Activated CD4-positive, alpha-beta T cell treated with anti-CD3 and anti-CD28 coated beads, Interleukin-2, amount 50 U/mL, for 24 hours (primary cell): ENCODE results near the gene NMRAL1.

Experiments used
- DNase-seq, 2 donors: peaks; one replicate each; pipeline ENCODE4 v3.0.0-alpha.2; 2020; ENCODE audit warnings: low read depth in 1 of 2, low spot score in 1 of 2

Gene NMRAL1

DNA sequence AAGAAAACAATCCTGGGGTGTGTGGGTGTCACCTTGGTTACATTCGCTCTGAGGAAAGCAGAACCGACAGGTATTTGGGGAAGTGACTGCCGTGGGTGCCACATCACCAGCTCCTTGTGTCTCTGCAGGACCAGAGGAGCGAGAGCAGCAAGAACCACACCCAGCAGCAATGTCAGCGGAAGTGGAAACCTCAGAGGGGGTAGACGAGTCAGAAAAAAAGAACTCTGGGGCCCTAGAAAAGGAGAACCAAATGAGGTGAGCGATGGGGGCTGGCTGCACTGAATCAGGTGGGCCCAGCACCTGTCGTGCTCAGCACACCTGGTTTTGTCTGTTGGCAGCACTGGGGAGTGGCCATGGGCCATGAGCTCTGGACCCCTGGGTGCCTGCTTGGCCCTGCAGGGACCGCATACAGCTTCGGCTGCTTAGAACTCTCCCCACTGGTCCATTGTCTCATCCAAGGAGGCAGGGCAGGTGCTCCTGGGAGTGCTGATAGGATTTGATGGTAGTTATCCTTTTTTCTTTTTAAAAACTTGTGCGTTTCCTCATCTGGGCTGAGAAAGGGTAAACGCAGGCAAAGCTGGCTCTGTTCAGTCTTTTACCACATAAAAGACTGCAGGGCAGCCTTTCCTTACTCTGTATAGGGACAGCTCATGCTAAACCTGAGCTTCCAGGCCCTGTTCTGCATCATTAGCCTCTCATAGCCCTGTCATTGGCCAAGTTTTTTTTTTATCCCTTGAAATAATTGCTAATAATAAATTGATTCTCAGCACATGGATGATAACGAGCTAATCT lies 31.1 kb upstream of the NMRAL1 start:
- DNase-seq = peak; percentile 14 to 53

DNA sequence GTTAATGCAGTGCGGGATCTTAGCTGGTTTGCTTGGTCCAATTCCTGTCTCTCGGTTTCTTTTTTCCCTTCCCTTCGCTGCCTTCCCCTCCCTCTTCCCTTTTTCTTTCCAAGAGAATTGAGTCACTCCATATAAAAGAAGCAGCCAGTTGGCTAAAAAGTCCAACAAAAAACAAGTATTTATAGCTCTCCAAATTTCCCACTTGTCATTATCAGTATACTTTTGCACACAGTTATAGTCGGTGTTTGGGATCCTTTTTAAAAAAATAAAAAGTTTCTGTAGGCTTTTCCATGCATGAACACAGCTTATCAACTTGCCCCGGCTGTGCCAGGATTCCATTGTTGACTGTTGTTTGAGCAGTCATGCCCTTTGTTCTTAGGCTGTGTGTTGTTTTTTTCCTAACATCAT lies 26.6 kb upstream of the NMRAL1 start:
- no peak for DNase-seq

DNA sequence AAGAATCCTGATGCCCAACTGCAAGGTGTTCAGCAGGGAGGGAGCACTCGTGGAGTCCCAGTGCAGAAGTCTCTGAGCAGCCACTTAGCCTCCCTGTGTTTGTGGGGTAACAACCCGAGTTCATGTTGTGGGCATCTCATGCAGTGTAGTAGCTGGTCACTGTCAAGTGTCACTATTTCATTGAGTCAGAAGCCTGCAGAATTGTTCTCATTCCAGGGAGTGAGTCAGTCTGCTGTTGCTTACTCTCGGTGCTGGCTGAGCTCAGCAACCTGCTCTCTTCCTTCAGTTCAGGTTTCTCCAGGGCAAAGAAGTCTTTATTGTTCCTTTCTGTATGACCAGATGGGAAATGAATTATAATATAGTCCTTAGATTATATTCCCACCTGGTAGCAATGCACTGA lies 25.8 kb upstream of the NMRAL1 start:
- no peak for DNase-seq

DNA sequence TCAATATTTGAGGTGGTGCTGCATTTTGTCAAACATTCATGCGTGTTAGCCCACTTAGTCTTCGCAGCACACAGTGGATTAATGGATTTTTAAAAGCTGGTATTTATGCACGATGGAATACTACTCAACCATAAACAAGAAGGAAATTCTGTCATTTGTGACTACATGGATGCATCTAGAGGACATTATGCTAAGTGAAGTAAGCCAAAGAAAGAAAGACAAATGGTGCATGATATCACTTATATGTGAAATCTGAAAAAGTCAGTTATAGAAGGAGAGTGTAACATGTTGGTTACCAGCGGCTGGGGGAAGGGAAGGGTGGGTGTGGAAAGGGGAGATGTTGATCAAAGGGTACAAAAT lies 24.8 kb upstream of the NMRAL1 start:
- DNase-seq = no peak

DNA sequence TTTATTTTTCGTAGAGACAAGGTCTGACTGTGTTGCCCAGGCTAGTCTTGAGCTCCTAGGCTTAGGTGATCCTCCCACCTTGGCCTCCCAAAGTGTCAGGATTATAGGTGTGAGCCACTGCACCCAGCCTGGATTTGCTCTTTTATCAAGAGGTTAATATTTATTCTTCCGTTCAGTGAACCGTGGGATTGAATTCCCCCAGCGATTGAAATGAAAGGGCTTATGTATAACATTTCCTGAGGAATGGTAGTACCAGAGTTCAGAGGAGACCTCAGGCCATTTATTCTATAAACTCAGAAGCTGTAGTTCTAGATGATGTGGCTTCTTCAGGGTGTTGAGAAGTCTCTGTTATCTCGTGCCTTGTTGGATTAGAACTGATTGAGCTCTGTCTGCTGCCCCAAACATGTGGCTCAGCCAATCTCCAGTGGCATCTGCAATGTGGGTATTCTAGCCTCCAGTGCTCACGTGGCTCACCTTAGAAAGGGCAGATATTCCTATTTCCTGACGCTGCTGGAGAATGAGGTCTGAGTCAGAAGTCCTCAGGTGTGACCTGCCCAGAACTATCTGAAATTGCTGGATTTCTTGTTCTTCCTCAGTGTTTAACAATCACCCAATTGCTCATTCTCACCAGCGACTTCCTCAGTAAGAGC lies 24.2 kb upstream of the NMRAL1 start:
- DNase-seq = no peak

DNA sequence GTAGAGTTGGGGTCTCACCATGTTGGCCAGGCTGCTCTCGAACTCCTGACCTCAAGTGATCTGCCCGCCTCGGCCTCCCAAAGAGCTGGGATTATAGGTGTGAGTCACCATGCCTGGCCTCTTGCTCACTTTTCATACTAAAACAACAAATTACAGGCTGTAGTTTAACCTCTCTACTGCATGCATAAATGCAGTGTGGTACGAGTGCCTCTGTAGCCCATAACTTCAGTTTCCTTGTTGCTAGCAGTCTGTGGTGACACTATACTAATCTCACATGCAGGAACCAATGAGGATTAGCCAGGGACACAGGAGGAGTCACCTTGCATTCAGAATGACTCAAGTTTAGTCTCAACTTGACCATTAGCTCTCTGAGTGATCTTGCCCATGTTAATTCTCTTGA lies 21.9 kb upstream of the NMRAL1 start:
- no peak for DNase-seq

DNA sequence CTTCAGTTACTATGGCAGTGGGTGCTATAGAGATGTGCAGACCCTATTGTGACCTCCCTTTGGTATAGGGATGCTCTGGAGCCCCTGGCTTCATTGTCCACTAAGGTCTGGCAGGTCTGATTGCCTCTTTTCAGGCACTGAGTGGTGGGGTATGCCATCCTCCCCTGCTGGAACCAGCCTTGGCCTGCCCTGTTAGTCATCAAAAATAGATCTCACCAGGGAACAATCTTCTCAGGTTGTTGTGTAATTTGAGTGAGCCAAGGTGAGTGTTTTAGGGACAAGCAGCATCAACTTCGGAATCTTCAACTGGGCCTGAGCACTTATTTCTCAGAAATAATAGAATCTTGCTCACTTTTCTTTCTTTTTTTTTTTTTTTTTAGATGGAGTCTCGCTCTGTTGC lies 21.3 kb upstream of the NMRAL1 start:
- DNase-seq = no peak

DNA sequence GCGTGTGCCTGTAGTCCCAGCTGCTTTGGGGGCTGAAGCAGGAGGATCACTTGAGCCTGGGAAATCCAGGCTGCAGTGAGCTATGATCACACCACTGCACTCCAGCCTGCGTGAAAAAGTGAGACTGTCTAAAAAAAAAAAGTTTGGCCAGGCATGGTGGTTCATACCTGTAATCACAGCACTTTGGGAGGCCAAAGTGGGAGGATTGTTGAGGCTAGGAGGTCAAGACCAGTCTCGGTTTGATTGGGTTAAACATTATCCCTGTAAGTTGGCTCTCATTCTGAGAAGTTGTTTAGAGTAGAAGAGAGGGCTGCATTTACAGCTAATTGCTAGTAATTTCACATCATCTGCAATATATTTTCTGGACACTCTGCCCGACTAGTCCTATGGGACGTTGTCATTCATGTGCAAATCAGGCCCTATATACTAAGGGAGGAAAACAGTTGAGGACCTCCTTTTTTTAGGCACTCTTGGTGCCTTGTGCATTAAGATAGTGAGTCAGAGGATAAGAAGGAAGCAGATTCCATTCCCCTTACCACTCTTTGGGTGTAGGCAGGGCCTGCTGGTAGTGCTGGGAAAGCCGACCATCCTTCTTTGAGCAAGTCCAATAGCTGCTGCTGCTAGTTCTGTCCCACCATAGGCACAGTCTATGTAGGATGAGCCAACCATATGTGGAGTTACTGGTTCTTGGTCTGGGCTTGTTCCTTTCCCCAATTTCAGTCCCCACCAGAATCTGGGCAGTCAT lies 20.5 kb upstream of the NMRAL1 start:
- DNase-seq = no peak

DNA sequence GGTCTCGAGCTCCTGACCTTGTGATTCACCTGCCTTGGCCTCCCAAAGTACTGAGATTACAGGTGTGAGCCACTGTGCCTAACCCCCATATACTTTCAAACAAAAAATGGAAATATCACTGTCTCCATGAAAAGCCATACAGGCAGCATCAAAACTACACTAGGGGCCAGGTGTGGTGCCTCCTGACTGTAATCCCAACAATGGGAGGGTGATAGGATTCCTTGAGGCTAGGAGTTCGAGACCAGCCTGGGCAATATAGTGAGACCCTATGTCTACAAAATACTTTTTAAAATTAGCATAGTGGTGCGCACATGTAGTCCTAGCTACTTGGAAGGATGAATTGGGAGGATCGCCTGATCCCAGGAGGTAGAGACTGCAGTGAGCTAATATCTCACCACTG lies 17.5 kb upstream of the NMRAL1 start:
- DNase-seq = no peak

DNA sequence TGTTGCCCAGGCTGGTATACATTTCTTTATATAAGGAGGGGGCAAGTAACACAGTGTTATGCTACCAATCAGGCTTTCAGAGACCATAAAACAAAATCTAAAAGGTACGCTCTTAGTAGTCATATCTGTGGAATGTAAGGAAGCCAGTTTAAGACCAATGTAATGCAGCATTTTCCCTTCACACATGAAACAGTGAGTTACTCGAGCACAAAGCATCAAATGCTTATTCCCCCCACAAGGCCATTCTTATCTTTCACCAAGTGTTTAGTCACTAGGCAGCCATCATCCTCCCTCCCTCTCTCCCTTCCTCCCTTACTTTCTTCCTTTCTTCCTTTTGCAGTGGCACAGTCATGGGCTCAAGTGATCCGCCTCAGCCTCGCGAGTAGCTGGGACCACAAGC lies 14.6 kb upstream of the NMRAL1 start:
- no peak for DNase-seq

DNA sequence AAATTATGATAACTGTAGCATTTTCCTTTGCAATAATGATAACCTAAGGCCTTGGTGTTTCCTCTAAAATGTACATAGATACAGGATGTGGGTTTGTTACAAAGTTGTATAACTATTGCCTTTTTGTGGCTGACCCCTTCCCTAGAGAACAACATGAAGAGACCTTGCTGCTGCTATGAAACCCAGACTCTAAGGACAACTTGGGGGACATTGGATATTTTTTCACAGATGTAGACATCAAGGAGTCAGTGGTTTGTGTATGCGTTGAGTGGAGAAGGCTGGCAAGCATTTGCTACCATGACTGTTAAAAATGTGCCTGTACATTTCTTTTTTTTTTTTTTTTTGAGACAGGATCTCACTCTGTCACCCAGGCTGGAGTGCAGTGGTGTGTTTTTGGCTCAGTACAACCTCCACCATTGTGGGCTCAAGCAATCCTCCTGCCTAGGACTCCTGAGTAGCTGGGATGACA lies 14.1 kb upstream of the NMRAL1 start:
- no peak for DNase-seq

DNA sequence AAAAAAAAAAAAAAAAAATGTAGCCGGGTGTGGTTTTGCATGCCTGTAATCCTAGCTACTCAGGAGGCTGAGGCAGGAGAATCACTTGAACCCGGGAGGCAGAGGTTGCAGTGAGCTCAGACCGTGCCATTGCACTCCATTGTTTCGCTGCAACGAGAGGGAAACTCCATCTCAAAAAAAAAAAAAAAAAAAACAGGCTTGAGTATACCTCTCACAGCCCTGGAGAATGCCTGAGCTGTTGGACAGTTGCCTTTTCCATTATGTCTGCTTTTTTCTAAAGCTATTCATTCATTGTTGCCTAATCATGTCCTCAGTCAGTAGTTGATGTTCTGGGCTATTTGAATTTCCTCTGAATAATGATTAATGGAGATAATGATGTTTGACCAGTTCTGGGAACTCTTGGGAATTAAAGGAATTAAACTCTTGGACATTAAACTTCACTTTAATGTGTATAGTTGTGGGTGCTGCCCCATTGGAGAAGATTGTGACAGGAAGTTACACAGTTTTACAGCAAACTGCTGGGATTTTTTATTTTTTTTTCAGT lies 13.6 kb upstream of the NMRAL1 start:
- no peak for DNase-seq

DNA sequence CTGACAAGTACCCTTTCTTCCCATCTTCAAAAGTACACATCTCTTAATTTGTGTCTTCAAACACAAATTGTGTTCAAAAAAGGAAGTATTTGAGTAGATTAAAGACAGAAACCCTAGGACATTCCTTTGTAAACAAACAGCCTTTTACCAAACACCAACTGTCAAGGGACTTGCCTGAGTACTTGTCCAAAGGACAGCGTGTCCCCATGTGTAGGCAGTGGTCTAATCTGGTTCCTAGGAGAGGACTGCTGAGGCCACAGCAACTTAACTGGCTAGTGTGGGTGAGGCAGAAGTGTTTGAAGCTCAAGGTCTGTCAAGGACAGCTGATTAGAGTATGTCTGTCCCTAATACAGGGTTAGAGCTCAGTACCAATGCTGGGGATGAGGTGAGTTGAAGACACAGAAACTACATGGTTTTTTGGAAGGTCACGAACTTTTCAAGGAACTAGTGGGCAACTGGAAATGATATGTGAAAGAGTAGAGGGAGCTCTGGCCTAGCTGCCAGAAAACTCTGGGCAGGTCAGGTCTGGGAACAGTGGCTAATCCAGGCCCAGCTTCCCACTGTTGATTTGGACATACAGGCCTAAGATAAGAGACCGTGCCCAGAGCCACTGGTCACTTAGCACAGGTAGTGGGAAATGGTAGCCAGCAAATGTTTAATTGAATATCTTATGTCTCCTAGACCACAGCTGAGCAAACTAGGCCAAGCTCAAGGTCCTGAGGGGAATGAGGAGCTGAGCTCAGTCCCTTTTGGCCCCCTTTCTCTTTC lies 11.9 kb upstream of the NMRAL1 start:
- DNase-seq = no peak

DNA sequence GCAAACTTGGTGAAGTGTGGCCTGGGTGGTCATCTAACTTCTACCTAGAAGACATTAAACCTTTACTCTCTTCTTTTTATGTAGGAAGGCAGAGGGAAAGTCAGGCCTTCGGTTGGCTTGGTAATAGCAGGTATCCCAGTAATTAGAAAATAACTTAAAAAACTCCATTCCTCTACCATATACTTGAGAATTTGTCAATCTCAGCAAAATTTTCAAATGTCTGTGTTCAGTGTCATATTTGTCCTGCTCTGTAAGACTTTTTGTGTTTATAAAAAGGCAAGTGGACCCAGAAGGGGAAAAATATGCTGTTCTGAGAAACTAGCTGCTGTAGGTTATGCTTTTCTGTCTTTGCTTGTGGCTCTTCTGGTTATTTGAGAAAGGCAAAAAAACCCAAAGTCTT lies 7.5 kb upstream of the NMRAL1 start:
- no peak for DNase-seq

DNA sequence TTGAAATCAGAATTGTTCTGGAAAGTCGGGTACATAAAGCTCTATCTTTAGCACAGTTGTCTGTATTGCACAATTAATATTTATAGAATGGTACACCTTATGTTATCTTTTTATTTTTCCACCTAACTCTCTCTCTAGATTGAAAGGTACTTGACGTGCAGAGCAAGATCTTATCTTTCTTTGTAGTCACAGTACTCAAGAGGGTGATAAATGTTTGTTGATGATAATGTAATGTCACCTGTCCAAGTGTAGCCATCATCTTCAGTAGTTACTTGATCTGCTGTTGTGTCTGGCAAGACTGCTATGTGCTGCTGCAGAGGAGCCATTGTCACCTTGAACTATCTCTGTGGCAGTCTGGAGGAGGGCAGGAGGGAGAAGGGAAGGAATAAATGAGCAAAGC lies 7.1 kb upstream of the NMRAL1 start:
- no peak for DNase-seq

DNA sequence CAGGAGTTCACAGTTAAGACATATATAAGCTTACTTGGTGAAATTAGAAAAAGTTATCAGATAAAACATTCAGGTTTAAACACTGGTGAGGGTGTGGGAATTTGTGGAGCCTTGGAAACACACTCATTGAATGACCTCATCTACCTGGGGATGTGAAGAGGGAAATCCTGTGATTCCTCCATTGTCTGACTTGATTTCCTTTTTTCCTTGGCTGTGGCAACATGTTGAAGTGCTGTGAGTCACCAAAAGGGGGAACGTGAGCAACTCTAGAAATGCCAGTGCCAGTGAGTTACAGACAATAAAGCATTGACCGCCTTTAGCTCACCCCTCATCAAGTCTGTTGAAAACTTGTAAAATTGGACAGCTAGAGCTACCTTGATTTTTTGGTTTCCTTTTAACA lies 3.5 kb upstream of the NMRAL1 start:
- no peak for DNase-seq

DNA sequence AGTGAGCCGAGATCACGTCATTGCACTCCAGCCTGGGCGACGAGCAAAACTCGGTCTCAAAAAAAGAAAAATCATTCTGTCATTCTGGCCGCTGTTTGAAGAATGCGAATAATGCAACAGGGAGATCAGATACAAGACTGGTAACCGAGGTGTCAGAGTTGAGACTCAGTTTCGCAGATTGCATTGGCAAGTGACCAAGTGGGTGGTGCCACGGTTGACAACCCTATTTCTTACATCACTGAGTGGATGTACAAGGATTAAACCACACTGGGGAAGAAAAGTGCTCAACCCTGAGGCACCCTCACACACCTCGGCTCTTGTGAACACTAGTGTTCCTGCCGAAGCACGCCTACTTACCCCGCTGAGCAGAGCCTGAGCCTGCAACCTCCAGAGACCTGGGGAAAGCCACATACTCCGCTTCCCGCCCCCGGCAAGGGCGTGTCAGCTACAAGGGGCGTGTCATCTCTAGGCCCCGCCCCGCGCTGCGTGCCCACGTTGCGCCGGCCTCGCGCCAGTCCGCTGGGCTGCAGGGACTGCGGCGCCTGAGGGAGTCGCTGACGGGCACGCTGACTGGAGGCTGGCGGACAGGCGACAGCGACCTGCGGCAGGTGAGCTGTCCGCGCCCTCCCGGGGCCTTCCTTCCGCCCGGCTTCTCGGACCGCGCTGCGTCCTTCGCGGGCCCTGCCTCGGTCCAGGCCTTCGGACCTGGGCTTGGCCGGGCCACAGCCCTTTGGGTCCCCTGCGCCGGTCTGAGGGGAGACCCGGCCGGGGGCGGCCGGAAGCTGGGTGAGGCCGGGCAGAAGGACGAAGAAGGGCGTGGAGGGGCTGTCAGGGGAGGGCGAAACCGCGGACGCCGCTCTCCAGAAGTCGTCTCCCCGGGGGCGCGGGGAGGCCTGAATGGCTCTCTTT lies 1.7 kb upstream of the NMRAL1 start, which contains the start of gene HMOX2:
Gene HMOX2, plus strand, starts transcription at position 519 of the 909 bp plus-strand sequence. CDS start 29,127 bp downstream, outside the sequence.
- DNase-seq = peak; percentile 91 to 95

DNA sequence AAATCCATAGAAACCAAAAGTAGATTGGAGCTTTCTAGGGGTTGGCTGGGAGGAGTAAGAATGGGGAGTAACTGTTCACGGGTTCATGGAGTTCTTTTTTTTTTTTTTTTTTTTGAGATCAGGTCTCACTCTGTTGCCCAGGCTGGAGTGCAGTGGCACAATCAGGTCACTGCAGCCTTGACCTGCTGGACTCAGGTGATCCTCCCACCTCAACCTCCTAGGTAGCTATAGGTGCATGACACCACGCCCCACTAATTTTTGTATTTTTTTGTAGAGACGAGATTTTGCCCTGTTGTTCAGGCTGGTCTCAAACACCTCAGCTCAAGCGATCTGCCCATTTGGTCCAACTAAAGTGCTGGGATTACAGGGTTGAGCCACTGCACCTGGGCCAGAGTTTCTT lies 1.5 kb downstream of the NMRAL1 start:
- DNase-seq = no peak

DNA sequence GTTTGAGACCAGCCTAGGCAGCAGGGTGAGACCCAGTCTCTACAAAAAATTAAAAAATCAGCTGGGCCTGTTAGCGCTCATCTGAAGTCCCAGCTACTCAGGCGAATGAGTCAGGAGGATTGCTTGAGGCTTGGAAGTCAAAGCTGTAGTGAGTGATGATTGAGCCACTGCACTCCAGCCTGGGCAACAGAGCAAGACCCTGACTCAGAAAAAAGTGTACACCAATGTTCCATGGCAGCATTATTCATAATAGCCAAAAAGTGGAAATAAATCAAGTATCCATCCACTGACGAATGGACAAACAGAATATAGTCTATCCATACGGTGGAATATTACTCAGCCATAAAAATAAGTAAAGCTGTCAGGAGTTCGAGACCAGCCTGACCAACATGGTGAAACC lies 2.6 kb downstream of the NMRAL1 start:
- DNase-seq = no peak

DNA sequence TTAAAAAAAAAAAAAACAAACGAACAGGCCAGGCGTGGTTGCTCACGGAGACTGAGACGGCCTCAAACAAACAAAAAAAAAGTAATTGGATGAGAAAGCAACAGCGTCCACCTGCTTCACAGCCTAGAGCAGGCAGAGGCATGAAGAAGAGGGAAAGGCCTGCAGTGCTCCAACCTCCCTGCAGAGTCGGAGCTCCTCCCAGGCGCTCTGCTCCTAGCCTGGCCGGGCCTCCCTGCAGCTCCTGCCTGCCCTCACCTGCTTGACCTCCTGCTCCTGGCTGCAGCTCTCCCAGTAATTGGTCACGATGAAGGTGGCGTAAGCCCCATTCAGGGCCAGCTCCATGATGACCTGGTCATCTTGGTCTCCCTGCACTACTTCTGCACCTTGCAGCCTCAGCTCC lies 5.5 kb downstream of the NMRAL1 start:
- no peak for DNase-seq
